AG08396 (cell line): ENCODE measurements around the gene KCNK10.

Experiments
- DNase-seq: peaks from one replicate; pipeline ENCODE4 v3.0.0; 2012; ENCODE audit warnings: low spot score, mixed read lengths

The KCNK10 gene

GRCh38 chr14:88227693-88228092, 95.4 kb downstream of the KCNK10 start:
- no peak for DNase-seq

- no peak for DNase-seq
Measured at GRCh38 chr14:88225721-88226120, 97.3 kb downstream of the KCNK10 start.

- DNase-seq, result no peak
Measured at GRCh38 chr14:88218119-88218915, 104.8 kb downstream of the KCNK10 start.

DNA sequence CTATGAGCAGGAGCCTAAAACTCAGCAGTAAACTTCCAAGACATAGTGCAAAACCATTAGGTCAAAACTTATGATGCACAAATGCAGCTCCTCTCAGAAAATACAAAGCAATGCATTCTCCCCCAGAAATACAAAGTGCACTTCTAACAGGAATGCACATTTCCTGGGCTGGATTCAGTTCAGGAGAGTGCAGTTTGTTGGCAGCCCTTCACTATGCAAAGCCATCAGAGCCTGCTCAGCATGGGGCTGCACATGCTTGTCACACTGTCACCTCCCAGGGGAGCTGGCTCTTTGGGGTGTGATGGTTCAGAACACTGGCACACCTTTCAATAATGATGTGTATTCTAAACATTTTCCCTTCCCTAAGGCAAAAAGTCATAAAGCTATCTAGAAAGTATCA, 110.4 kb downstream of the KCNK10 start:
- DNase-seq, result no peak

DNA sequence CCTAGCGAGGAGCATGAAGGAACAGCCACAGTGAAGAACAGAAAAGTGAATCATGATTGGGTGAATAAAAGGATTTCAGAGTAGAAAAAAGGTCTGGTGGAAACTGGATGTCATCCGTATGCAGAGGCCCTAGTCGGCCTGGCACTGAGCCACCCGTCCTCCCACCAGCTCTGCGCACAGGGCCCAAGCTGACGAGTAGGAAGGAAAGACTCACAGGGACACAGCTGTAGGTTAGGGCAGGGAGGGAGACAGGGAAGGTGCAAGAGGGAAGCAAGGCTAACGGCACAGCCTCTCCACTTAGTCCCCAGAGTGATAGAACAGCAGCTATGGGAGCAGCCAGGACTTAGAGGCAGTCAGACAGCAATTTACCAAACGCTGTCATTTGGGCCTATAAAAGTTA, 112.6 kb downstream of the KCNK10 start:
- DNase-seq, result no peak

DNA sequence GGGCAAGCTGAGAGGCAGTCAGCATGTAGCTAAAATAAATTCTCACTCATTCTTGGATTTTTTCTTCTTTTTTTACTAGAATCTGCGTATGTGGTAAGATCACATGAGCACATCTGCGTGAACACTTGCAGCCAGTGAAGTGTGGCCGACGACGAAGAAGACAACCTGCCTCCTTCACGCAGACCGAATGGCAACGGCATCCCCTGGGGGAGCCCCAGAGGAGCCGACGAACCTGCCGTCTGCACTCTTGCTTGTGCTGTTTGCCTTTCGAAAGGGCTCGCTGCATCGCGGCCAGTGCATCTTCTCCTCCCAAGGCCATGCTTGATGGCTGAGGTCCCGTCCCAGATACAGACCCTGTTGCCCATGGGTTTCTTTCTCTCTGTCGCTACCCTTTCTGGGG, 113.8 kb downstream of the KCNK10 start:
- no peak for DNase-seq

DNA sequence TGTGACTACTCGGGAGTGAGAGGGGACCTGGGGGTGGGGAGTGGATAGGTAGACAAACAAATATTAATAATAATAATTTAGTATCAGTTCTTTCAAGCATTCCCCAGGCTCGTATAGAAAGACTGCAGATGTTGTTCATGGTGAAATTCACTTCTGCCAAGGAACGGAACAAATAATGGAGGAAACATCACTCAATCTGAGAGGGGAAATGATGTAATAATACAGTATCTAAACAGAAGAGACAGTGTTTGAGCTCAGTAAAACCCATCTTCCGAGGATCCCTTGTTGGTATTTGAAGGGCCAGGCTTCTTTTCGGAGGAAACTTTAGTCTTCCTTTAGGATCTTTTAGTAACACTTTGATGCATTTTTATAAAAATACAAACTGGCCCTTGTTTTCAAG, 114.2 kb downstream of the KCNK10 start:
- no peak for DNase-seq

DNA sequence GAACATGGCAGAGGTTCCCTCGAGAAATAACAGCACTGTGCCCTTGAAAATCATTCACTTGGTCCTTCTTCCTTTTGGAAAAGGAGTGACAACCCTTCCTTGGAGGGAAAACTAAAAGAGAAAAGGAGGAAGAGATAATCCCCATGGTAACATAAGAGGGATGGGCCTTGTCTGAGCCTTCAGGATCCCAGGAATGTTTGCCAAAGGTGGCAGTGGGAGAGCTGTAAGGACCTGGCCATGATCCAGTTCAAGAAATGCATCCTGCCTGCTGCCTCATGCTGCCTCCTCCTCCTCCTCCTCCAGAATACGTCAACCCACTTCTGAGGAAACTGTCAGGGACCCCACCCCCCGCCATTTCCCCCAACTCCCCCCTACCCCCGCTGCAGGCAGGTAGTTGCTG, 118.8 kb downstream of the KCNK10 start:
- no peak for DNase-seq

DNA sequence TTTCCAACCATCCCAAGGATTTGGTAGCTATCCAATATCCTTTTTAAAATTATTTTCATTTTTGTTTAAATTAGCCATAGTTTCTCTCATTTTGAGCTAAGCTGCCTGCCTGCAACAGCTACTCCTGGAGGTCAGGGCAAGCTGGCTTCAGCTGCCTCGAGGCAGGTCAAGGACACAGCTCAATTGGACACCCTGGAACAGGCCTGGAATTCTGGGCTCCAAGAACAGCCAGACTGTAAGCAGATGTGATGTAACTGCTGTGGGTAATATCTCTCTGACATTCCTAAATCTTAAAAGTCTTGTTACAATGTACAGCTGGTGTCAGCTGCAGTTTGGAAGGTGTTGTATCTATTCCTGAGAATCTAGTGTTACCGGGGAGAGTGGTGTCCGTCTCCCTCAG, 119.8 kb downstream of the KCNK10 start:
- no peak for DNase-seq

DNA sequence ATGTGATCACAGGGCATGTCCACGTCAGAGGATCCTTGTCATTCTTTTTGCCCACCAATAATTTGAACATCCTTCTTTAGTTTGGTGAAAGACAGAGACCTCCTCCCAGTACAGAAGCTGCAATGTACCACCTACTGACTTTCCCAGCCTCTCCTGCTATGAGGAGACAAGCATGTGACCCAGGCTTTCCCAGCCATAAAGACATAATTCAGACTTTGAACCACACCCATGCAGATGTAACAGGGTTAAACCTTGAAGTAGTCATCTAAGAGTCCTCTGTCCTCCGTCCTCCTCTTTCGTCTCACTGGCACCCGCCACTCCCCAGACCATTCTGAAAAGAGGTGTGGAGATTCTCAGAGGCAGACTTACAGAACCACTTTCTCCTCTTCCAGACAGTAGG, 120.8 kb downstream of the KCNK10 start:
- no peak for DNase-seq

- DNase-seq, result no peak
Measured at GRCh38 chr14:88201851-88202250, 121.2 kb downstream of the KCNK10 start.

- no peak for DNase-seq
Measured at GRCh38 chr14:88199882-88200281, 123.2 kb downstream of the KCNK10 start.

- no peak for DNase-seq
Measured at GRCh38 chr14:88198446-88198845, 124.6 kb downstream of the KCNK10 start.

- DNase-seq, result no peak
Measured at GRCh38 chr14:88196925-88197324, 126.1 kb downstream of the KCNK10 start.

DNA sequence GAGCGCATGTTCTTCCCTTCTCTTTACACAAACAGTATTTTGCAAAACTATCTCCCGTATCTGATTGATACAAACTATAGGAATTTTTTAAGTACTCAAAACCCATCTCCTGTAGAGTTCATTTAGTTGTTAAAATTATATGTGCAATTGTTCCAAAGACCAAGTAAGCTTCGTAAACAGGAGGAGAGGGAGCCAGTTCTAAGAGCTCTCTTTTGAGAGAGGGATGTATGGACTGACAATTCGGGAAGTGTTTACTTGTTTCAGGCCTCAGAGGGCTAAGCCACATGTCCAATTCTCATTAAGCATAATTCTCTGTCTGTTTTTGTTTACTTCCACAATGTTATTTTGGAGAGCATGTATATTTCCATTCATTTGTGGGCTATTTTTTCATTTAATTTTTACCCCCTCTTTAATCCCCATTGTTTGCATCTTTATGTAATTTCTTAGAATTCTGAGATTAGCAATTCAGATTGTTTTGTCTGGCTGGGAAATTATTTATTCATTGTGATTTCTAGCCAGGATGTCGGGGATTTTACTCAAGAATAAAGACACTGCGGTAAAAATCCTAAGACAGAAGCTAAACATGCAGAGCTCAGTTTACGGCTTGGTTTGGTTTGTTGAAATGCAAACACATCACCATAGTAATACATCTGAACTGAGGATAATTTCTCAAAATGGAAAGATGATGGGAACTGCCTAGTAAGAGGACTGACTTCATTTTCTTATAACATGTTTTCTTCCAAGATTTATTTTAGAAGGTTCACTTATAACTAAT, 126.8 kb downstream of the KCNK10 start:
- no peak for DNase-seq

GRCh38 chr14:88195676-88196075, 127.4 kb downstream of the KCNK10 start:
- DNase-seq, result no peak

DNA sequence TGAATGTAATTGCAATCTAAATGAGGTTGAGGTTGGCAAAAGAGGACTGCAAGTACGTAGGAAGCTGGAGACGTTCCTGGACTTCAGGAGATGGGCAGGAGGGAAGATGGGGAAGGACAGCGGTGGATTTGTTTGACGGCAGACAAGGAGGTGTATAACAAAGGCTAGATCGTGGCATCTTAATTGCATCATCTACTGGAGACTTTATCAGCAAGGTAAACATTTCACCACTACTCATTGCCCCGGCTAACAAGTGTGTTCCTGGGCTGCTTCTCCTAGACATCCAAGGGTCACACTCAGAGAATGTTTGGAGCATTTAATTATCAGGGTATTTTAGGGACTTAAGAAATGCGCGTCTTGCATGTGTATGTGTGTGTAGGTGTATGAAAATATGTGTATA, 128.5 kb downstream of the KCNK10 start:
- DNase-seq, result no peak

- DNase-seq, result no peak
Measured at GRCh38 chr14:88191605-88192004, 131.5 kb downstream of the KCNK10 start.

- peak; percentile 81 for DNase-seq
Measured at GRCh38 chr14:88189417-88190191, 133.5 kb downstream of the KCNK10 start.

GRCh38 chr14:88188745-88189416, 134.2 kb downstream of the KCNK10 start:
- DNase-seq, result no peak

DNA sequence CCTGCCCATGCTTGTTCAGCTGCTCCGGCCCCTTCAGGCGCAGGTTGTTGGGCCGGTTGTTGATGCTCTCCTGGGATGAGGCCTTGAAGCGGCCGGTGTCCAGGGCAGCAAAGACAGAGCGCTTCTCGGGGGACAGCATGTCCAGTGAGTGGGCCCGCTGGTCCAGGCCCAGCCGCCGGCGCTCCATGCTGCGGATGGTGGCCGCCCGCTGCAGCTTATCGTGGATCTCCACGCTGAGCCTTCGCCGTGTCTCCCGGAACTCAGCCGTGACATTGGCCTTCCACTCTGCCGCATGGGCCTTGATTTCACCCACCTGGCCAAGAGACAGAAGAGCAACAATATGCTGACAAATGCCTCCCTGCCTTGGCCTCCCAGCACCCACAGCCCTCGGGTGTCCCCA, 137.2 kb downstream of the KCNK10 start:
- DNase-seq, result no peak

GRCh38 chr14:88184956-88185355, 138.1 kb downstream of the KCNK10 start:
- DNase-seq, result no peak
